ENCODE measurements around the gene LRRC45. TPM values are rescaled to one million over a fixed set of nuclear protein-coding genes. Genes with fewer than 3 reads are reported as not detected.

Gene LRRC45
- total and polyA plus RNA-seq, 2 donors (not counting 3 experiments of a cell fraction or from before 2014, with no cell fraction given), result 7.6 to 22.9 TPM

DNA sequence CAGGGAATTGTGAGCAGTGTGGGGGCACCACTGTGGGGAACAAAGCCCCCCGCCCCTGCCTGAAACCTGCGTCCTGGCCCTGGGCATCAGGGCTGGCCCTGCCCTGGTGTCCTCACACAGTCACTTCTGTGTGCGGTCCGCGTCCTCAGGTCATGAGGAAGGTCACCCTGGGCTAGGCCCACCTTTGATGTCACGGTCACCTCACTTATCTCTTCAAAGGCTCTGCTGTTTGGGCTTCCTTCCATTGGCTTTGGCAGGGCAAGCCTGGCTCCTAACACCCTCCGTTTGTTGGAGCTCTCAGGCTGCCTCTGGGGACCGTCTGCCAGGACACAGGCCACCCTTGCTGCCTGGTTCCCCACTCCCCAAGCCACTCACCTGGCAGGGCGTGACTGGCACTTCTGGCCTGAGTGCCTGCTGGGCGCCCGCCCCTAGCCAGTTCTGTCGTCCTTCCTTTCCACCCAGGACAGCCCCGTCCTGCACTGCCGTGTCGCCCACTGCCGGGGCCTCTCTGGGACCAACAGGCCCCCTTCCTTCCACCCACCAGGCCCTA, 9.3 kb upstream of the LRRC45 start:
- no TSS peak for BruUV-seq (replicated peaks)
- Histone ChIP-seq H3K4me1 (ENCODE audit: control insufficient read depth, extremely low read depth, insufficient read depth, low read length) (no peaks in the 10 kb centered on the region), H3K27ac (ENCODE audit: insufficient read depth, low read depth, low read length) (no peak overlapping the region), H2AFZ (ENCODE audit: low read depth, low read length) (no peak overlapping the region), H3K9me1 (replicated peaks; ENCODE audit: control insufficient read depth, extremely low read depth, insufficient read depth, low read length) (no peaks in the 10 kb centered on the region), H3K4me3 (replicated peaks in 1 of 3; ENCODE audit: insufficient read depth in 1 of 3, low read depth in 1 of 3, low read length in 3 of 3) (no peak overlapping the region), H3K36me3 (ENCODE audit: control insufficient read depth in 2 of 2, extremely low read depth in 1 of 2, insufficient read depth in 2 of 2, low read length in 2 of 2) (no peaks in the 10 kb centered on the region), H4K20me1 (replicated peaks; ENCODE audit: control insufficient read depth, extremely low read depth, insufficient read depth, low read length) (no peaks in the 10 kb centered on the region), H3K4me2 (ENCODE audit: insufficient read depth, low read length) (no peak overlapping the region), H3K79me2 (ENCODE audit: control insufficient read depth, insufficient read depth, low read length) (no peaks in the 10 kb centered on the region), H3K27me3 (ENCODE audit: control insufficient read depth in 2 of 2, insufficient read depth in 2 of 2, low read length in 2 of 2) (no peaks in the 10 kb centered on the region), H3K9me3 (replicated peaks; ENCODE audit: control insufficient read depth, insufficient read depth, low read length) (no peaks in the 10 kb centered on the region), H3K9ac (replicated peaks; ENCODE audit: extremely low read depth, insufficient read depth, low read length) (no peak overlapping the region)
- dilution Hi-C loops (cut with MboI; ENCODE audit: extremely low pct_ligation_motif_present, low sequenced_read_pairs) (no loop called here), intact Hi-C loops (cut with micrococcal nuclease) (no loop called here)
- no peak for TF ChIP-seq JUN (IDR thresholded peaks at IDR 0.05; ENCODE audit: borderline replicate concordance, insufficient read depth, insufficient read length, low read depth)
- TF ChIP-seq, protein P1, sequence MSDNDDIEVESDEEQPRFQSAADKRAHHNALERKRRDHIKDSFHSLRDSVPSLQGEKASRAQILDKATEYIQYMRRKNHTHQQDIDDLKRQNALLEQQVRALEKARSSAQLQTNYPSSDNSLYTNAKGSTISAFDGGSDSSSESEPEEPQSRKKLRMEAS (IDR thresholded peaks at IDR 0.05; ENCODE audit: insufficient read depth, insufficient read length), result no peak
- no peak for TF ChIP-seq EZH2 (IDR thresholded peaks at IDR 0.05; ENCODE audit: borderline replicate concordance, low read depth, low read length, severe bottlenecking)
- TF ChIP-seq, protein P2, sequence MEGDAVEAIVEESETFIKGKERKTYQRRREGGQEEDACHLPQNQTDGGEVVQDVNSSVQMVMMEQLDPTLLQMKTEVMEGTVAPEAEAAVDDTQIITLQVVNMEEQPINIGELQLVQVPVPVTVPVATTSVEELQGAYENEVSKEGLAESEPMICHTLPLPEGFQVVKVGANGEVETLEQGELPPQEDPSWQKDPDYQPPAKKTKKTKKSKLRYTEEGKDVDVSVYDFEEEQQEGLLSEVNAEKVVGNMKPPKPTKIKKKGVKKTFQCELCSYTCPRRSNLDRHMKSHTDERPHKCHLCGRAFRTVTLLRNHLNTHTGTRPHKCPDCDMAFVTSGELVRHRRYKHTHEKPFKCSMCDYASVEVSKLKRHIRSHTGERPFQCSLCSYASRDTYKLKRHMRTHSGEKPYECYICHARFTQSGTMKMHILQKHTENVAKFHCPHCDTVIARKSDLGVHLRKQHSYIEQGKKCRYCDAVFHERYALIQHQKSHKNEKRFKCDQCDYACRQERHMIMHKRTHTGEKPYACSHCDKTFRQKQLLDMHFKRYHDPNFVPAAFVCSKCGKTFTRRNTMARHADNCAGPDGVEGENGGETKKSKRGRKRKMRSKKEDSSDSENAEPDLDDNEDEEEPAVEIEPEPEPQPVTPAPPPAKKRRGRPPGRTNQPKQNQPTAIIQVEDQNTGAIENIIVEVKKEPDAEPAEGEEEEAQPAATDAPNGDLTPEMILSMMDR (IDR thresholded peaks at IDR 0.05; ENCODE audit: extremely low read depth in 1 of 2, insufficient read depth in 1 of 2, low read depth in 1 of 2, low read length in 2 of 2), result no peak
- no peak for TF ChIP-seq POLR2A (IDR thresholded peaks at IDR 0.05; ENCODE audit: low read depth, low read length)
- no peak for TF ChIP-seq FOS (IDR thresholded peaks at IDR 0.05; ENCODE audit: borderline replicate concordance, insufficient read depth, low read length)
- TF ChIP-seq MYC (IDR thresholded peaks at IDR 0.05; ENCODE audit: low read depth, low read length), result no peak
- no peak for TF ChIP-seq GATA2 (IDR thresholded peaks at IDR 0.05; ENCODE audit: insufficient read depth, insufficient read length, low read depth, low read length)
- TF ChIP-seq POLR2AphosphoS5 (IDR thresholded peaks at IDR 0.05; ENCODE audit: insufficient read depth, low read depth, low read length), result no peak
- ChIA-PET POLR2A (no interaction called here), CTCF (interaction anchor here (1.4 to 2.3 kb wide), 3 partner anchors 10 to 141 kb away, joined by 3 to 12 read pairs (median 5); no protein-coding TSS in a partner anchor)
- no peak for FAIRE-seq
- DNase-seq (ENCODE audit: low read depth, low spot score), result no peak

Measured in endothelial cell of umbilical vein (primary cell).